ENCODE data around the gene VANGL2. TPM values are rescaled to one million over a fixed set of nuclear protein-coding genes. Genes with fewer than 3 reads are reported as not detected.
A peak's percentile ranks its signal among the peaks of the same experiment; 100 is the strongest.

Gene VANGL2
- total RNA-seq, 1 donor from 2014 or later, result 17.0 TPM

- no peak for DNase-seq (ENCODE audit: low read depth)
- no peaks in the 10 kb centered on the region for H3K27me3 ChIP-seq (ENCODE audit: control insufficient read depth, insufficient read depth, low read length)
- no peaks in the 10 kb centered on the region for H3K36me3 ChIP-seq (ENCODE audit: control insufficient read depth, insufficient read depth, low read length)
- no peak overlapping the region for H3K4me3 ChIP-seq (ENCODE audit: low read depth, low read length)
- TF ChIP-seq, protein P1, sequence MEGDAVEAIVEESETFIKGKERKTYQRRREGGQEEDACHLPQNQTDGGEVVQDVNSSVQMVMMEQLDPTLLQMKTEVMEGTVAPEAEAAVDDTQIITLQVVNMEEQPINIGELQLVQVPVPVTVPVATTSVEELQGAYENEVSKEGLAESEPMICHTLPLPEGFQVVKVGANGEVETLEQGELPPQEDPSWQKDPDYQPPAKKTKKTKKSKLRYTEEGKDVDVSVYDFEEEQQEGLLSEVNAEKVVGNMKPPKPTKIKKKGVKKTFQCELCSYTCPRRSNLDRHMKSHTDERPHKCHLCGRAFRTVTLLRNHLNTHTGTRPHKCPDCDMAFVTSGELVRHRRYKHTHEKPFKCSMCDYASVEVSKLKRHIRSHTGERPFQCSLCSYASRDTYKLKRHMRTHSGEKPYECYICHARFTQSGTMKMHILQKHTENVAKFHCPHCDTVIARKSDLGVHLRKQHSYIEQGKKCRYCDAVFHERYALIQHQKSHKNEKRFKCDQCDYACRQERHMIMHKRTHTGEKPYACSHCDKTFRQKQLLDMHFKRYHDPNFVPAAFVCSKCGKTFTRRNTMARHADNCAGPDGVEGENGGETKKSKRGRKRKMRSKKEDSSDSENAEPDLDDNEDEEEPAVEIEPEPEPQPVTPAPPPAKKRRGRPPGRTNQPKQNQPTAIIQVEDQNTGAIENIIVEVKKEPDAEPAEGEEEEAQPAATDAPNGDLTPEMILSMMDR (IDR thresholded peaks at IDR 0.05; ENCODE audit: insufficient read depth, low read length, poor library complexity, severe bottlenecking), result no peak
These were observed 14.5 kb downstream of the VANGL2 start for GRCh38 chr1:160414881-160415280.

GRCh38 chr1:160415696-160416290 lies 15.4 kb downstream of the VANGL2 start:
- no peaks in the 10 kb centered on the region for H3K27me3 ChIP-seq (ENCODE audit: control insufficient read depth, insufficient read depth, low read length)
- DNase-seq (ENCODE audit: low read depth), result no peak
- TF ChIP-seq, protein P1 (IDR thresholded peaks at IDR 0.05; ENCODE audit: insufficient read depth, low read length, poor library complexity, severe bottlenecking), result no peak
- H3K36me3 ChIP-seq (ENCODE audit: control insufficient read depth, insufficient read depth, low read length), result no peaks in the 10 kb centered on the region
- no peak overlapping the region for H3K4me3 ChIP-seq (ENCODE audit: low read depth, low read length)

GRCh38 chr1:160416369-160416768 lies 16.0 kb downstream of the VANGL2 start:
- no peak overlapping the region for H3K4me3 ChIP-seq (ENCODE audit: low read depth, low read length)
- no peak for DNase-seq (ENCODE audit: low read depth)
- no peaks in the 10 kb centered on the region for H3K36me3 ChIP-seq (ENCODE audit: control insufficient read depth, insufficient read depth, low read length)
- H3K27me3 ChIP-seq (ENCODE audit: control insufficient read depth, insufficient read depth, low read length), result no peaks in the 10 kb centered on the region
- TF ChIP-seq, protein P1 (IDR thresholded peaks at IDR 0.05; ENCODE audit: insufficient read depth, low read length, poor library complexity, severe bottlenecking), result peak; percentile 76

DNA sequence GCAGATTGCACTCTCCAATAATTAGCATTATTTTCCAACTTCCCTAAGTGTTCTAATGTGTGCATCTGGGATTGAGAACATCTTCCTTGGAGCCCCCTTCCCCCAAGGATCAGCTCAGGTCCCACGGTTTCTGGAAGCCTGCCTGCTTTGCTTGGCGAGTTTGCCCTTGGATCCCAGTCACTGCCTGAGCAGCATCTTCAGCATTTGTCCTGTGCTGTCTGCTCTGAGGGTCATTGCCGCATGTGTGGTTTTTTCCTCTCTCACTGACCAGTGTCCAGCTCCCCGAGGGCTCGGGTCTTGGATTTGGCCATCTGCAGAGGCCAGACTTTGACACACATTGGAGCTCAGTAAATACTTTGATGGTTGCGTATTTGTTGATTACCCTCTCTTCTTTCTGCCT lies 18.1 kb downstream of the VANGL2 start:
- no peak for DNase-seq (ENCODE audit: low read depth)
- no peak overlapping the region for H3K4me3 ChIP-seq (ENCODE audit: low read depth, low read length)
- no peaks in the 10 kb centered on the region for H3K27me3 ChIP-seq (ENCODE audit: control insufficient read depth, insufficient read depth, low read length)
- no peaks in the 10 kb centered on the region for H3K36me3 ChIP-seq (ENCODE audit: control insufficient read depth, insufficient read depth, low read length)
- TF ChIP-seq, protein P1 (IDR thresholded peaks at IDR 0.05; ENCODE audit: insufficient read depth, low read length, poor library complexity, severe bottlenecking), result no peak

DNA sequence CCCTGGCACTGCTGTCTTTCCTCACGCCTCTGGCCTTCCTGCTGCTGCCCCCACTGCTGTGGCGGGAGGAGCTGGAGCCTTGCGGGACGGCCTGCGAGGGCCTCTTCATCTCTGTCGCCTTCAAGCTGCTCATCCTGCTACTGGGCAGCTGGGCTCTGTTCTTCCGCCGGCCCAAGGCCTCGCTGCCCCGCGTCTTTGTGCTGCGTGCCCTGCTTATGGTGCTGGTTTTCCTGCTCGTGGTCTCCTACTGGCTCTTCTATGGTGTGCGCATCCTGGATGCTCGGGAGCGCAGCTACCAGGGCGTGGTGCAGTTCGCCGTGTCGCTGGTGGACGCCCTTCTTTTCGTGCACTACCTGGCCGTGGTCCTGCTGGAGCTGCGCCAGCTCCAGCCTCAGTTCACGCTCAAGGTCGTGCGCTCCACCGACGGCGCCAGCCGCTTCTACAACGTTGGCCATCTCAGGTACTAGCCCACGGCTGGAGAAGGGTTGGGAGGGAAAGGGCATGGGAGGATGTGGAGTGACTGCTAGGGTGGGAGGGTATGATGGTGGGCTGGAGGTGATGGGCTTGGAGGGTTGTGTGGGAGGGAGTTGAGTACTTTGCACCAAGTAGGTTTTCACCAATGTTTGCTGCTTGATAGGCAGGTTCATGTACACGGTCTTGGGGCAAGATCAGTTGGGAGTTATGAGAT lies 18.9 kb downstream of the VANGL2 start:
- no peak overlapping the region for H3K4me3 ChIP-seq (ENCODE audit: low read depth, low read length)
- no peaks in the 10 kb centered on the region for H3K27me3 ChIP-seq (ENCODE audit: control insufficient read depth, insufficient read depth, low read length)
- TF ChIP-seq, protein P1 (IDR thresholded peaks at IDR 0.05; ENCODE audit: insufficient read depth, low read length, poor library complexity, severe bottlenecking), result no peak
- DNase-seq (ENCODE audit: low read depth), result no peak
- no peaks in the 10 kb centered on the region for H3K36me3 ChIP-seq (ENCODE audit: control insufficient read depth, insufficient read depth, low read length)

- Histone ChIP-seq H3K4me3 (ENCODE audit: low read depth, low read length) (no peak overlapping the region), H3K36me3 (ENCODE audit: control insufficient read depth, insufficient read depth, low read length) (no peaks in the 10 kb centered on the region), H3K27me3 (ENCODE audit: control insufficient read depth, insufficient read depth, low read length) (no peaks in the 10 kb centered on the region)
- TF ChIP-seq, protein P1 (IDR thresholded peaks at IDR 0.05; ENCODE audit: insufficient read depth, low read length, poor library complexity, severe bottlenecking), result no peak
- DNase-seq (ENCODE audit: low read depth), result no peak
These were observed 19.4 kb downstream of the VANGL2 start for GRCh38 chr1:160419838-160420169.

Measured in kidney epithelial cell (primary cell).